NCI-H146 treated with DMSO at 0.1 percent for 48 hours (cell line): ENCODE data around the gene FIBIN.
"Not testable (repeated sequence)": the region's sequence is repeated elsewhere in the genome, so short reads cannot be mapped to it uniquely, and the experiment has no call there.

Experiments used
- DNase-seq: peaks from one replicate; lab custom pipeline; 2025; ENCODE audit not compliant: unreplicated experiment; lab: John Stamatoyannopoulos, UW

FIBIN gene

DNA sequence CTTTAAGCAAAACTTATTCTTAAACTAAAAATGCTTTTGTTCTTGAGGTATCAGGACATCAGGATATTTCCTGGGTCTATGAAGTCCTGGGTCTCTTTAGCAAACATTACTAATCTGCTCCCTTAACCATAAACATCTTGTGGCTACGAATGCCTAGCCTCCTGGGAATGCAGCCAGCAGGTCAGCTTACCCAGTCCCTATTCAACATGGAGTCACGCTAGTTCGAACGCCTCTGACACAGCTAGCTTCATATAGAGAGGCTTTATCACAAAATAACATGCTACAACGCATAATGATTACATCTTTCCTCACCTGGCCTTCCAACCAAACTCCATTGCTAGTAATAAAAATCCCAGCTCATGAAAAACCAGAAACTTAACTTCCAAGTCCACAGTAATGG is 17.5 kb upstream of the FIBIN start:
- no peak for DNase-seq

DNA sequence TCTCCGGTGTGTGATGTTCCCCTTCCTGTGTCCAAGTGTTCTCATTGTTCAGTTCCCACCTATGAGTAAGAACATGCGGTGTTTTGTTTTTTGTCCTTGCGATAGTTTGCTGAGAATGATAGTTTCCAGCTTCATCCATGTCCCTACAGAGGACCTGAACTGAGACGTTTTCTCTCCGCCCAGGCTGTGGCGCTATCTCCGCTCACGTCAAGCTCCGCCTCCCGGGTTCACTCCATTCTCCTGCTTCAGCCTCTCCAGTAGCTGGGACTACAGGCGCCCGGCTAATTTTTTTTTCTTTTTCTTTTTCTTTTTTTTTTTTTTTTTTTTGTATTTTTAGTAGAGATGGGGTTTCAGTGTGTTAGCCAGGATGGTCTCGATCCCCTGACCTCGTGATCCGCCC is 16.7 kb upstream of the FIBIN start:
- DNase-seq, result not testable (repeated sequence)

- DNase-seq, result no peak
These were observed 10.3 kb upstream of the FIBIN start for GRCh38 chr11:26983645-26984044.

DNA sequence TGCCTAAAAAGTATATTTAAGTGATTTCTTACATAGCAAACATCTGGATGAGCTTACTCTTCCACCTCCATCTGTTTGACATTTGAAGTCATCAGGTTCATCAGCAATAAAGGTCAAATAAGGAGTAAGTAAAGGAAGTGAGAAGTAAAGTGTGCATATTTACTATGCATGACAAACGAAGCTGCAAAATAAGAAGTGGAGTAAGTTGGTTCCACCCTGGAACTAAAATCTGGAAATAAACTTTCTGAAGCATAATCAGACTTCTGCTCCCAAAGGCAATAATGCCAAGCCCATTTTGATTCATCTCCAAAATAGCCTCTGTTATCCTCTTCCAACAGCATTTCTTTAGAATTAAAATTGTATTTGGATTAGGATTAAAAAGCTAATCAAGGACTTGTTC is 8.4 kb upstream of the FIBIN start:
- no peak for DNase-seq

GRCh38 chr11:26985943-26986342 is 8.0 kb upstream of the FIBIN start:
- no peak for DNase-seq

DNA sequence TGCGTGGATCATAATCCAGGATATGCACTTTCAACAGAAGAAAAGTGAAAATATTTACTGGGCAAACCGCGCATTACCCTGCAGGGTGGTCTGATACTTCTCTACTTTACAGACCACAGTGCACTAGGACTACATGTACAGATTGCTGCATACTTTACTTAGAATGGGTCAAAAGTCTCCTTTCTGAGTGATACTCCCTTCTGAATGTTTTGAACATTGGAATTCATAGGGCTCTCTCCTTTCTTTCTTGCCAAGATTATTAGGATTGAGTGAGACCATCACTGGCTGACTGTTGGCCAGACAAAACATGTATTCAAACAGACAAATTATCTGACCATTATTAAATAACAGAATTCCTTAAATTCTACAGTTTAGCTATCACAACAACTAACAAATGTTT is 6.6 kb upstream of the FIBIN start:
- no peak for DNase-seq

DNA sequence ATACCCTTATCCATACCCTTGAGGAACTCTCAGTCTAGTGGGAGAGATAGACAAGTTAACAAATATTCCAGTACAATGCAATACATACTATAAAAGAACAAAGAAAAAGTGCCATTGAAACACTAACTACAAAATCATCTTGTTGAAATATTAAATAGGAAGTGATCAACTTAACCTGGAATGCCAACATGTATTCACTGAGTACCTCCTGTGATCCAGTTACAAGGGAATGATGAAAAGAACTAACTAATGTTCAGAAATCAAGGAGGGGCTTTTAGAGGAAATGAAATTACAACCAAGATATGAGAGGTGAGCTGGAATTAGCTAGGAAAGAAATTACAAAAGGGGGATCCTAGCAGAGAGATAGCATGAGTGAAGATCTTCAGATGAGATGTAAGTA is 6.2 kb upstream of the FIBIN start:
- DNase-seq, result no peak

DNA sequence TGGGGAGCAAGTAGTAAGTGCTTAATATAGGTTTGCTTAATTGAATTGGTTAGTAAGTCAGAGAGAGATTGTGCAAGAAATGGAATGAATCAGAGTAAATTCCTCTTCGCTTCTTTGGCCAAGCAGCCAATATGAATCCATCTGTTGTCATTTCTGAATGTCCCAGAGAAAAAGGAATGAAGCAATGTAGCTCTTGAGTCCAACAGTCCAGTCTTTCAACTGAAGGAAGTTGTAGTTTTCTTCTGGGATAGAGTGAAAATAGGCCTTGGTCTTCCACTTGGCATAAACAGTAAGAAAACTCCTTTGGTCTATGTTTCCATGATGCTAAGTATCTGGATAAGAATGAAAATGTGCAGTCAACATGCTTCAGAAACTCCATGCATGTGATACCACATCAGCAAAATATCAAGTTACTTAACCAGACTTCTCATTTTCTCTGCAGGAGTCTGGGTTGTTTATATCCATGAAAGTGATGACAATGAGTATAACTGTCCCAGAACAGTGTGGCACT is 1.8 kb upstream of the FIBIN start:
- no peak for DNase-seq

GRCh38 chr11:26994631-26995095 is 751 bp downstream of the FIBIN start:
- DNase-seq, result no peak

DNA sequence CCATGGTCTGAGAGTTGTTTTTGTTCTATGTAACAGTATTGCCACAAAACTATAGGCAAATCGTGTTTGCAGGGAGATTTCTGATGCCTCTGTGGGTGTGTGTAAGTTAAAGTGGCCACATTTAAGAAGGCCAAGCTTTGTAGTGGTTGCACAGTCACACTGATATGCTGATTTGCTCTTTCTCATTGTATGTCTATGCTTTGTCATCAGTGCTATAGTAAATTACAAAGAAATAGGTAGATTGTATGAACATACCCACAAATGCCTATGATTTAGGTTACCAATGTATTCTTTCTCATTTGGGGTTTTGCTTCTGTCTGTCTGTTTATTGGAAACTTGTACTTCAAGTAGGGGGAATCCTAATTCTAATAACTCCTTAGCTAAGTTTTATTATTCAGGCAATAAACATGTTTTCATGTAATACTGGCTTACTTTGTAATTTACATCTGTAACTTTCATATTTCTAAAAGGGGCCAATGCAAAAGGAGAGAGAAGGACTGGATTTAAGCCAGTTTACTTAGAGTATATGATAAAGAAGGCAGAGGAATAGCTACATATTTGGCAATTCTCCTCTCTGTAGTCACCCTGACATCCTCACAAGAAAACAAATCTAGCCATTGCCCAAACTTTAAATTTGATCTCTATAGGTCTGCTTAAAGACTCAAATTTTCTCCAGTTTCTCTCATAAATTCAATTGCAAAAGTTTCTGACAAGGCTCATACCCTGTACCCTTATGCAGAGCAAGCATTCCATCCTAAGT is 2.0 kb downstream of the FIBIN start:
- DNase-seq, result no peak

- DNase-seq, result no peak
These were observed 3.5 kb downstream of the FIBIN start for GRCh38 chr11:26997378-26997777.

DNA sequence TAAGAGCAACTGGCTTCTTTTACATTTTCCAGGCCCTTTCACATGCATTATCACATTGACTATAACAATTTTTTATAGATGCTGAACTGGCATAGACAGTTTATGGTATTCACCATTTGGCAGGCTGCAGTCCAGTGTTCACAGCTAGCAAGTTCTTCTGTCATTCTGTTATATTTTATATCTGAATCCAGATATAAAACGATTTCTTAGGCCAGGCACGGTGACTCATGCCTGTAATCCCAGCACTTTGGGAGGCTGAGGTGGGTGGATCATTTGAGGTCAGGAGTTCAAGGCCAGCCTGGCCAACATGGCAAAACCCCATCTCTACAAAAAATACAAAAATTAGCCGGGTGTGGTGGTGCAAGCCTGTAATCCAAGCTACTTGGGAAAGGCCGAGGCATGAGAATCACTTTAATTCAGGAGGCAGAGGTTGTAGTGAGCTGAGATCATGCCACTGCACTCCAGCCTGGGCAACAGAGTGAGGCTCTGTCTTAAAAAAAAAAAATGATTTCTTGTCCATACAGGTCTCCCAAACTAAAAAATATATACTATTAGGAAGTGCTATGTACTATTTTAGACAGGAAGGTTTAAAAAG is 7.3 kb downstream of the FIBIN start:
- DNase-seq, result not testable (repeated sequence)

DNA sequence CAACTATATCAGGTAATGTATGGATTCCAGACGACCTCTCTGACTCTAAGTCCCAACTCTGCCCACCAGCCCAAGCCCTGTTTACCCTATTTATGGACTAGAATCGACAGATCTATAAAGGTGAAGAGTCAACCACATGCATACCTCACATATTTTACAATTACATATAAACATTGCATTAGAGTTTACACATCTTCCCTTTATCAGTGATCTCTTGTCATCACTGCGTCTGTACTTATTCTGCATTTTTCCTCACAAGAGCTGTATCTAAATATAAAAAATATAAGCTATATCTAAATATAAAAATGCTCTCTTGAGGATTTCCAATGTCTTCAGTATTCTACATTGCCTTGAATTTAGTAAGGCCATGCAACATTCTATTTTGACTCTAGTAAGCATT is 8.5 kb downstream of the FIBIN start:
- no peak for DNase-seq

- no peak for DNase-seq
These were observed 8.9 kb downstream of the FIBIN start for GRCh38 chr11:27002838-27003237.

- DNase-seq, result no peak
These were observed 10.2 kb downstream of the FIBIN start for GRCh38 chr11:27004103-27004502.

GRCh38 chr11:27008811-27009535 is 15.1 kb downstream of the FIBIN start:
- no peak for DNase-seq

DNA sequence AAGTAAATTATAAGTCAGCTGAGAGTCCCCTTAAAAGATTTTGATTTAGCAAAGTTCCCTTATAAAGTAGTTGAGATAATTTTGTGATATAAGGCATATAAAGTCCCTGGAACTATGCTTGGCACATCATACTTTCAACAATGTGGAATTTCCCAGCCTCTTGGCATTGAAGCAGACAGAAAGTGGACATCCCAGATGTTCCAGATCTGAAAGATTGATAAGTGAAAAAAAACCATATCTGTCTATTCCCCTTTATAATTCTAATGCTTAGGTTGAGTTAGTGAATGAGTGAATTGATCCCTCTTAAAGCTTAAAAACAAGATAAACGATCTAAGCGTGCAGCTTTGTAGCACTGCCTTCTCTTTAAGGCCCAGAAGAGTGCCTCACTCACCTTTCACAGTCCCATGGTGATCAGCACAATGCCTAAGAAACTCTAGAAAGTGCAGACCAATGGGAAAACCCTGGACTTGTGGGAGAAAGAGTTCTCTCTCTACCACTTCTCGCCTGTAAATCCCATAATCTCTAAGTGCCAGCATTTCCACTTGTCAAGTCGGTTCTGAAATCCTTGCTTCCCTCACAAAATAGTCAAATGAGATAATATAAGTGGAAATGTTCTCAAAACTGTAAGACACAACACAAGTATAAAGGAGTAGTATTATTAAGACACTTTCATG is 17.8 kb downstream of the FIBIN start:
- DNase-seq, result no peak

GRCh38 chr11:27012234-27012921 is 18.5 kb downstream of the FIBIN start:
- no peak for DNase-seq

GRCh38 chr11:27013781-27014361 is 20.0 kb downstream of the FIBIN start:
- no peak for DNase-seq

DNA sequence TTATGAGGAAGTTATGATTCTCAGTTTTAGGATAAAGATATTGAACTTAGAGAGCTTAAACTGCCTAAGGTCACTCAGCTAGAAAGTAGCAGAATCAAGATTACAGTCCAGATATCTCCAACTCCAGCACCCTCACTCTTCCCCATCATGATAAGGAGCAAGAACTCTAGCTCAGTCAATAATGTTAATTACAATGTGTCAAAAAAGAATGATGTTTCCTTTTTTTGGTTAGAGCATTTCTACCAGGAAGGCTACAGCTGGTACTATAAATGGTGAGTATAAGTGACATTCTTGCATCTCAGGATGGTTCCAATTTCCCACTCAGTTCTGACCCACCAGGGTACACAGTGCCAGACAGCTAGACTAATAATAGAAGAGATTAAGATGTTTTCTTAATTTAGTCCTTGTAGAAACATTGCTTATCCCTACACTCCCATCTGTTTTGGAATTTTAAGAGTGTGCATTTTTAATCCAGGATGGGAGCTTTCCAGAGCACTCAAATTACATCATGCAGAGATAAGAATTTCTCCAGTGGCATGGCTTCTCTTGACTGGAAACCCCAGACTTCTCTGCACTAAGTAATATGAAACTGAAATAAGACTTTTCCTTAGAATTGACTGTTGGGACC is 25.1 kb downstream of the FIBIN start:
- no peak for DNase-seq
